ENCODE results near the gene BHLHA15. TPM values are rescaled to one million over a fixed set of nuclear protein-coding genes. Genes with fewer than 3 reads are reported as not detected.

The BHLHA15 gene
- total and polyA plus RNA-seq, 2 donors (not counting 1 experiment from before 2014, with no cell fraction given): 0.33 TPM; not detected in 1

GRCh38 chr7:98228801-98229200 is 17.6 kb downstream of the BHLHA15 start:
- no peak for DNase-seq (ENCODE audit: low read depth in 2 of 2)
- H3K27me3 ChIP-seq (ENCODE audit: control insufficient read depth, insufficient read depth, low read length): no peaks in the 10 kb centered on the region
- H3K36me3 ChIP-seq (ENCODE audit: control insufficient read depth, insufficient read depth, low read length): peaks cover 3% of the 10 kb centered on the region
- TF ChIP-seq CTCF (conservative IDR thresholded peaks at IDR 0.05 in 1 of 2, IDR thresholded peaks at IDR 0.05 in 1 of 2; ENCODE audit: low read depth in 1 of 2, low read length in 2 of 2): no peak
- TF ChIP-seq EZH2 (IDR thresholded peaks at IDR 0.05; ENCODE audit: low read length, missing control alignments): no peak
- no peaks in the 10 kb centered on the region for H3K79me2 ChIP-seq (ENCODE audit: control insufficient read depth, insufficient read depth, low read length)
- H3K9ac ChIP-seq (ENCODE audit: insufficient read depth, low read length): no peak overlapping the region
- no peaks in the 10 kb centered on the region for H4K20me1 ChIP-seq (ENCODE audit: control insufficient read depth, extremely low read depth, insufficient read depth, low read length)
- no peak overlapping the region for H3K27ac ChIP-seq (ENCODE audit: insufficient read depth, low read length)
- no peak overlapping the region for H3K4me2 ChIP-seq (ENCODE audit: extremely low read depth, insufficient read depth, low read length)
- no peaks in the 10 kb centered on the region for H3K4me1 ChIP-seq (ENCODE audit: control insufficient read depth, extremely low read depth, insufficient read depth, low read length)
- no peak overlapping the region for H3K4me3 ChIP-seq (replicated peaks in 1 of 4; ENCODE audit: control extremely low read depth in 1 of 4, insufficient read depth in 1 of 4, low read depth in 3 of 4, low read length in 4 of 4)
- no peak overlapping the region for H2AFZ ChIP-seq (ENCODE audit: low read length)
- H3K9me3 ChIP-seq (ENCODE audit: control insufficient read depth, insufficient read depth, low read depth, low read length): no peaks in the 10 kb centered on the region

- no peak overlapping the region for H2AFZ ChIP-seq (ENCODE audit: low read length)
- no peaks in the 10 kb centered on the region for H4K20me1 ChIP-seq (ENCODE audit: control insufficient read depth, extremely low read depth, insufficient read depth, low read length)
- no peaks in the 10 kb centered on the region for H3K9me3 ChIP-seq (ENCODE audit: control insufficient read depth, insufficient read depth, low read depth, low read length)
- DNase-seq (ENCODE audit: low read depth in 2 of 2): no peak
- H3K27me3 ChIP-seq (ENCODE audit: control insufficient read depth, insufficient read depth, low read length): no peaks in the 10 kb centered on the region
- no peak overlapping the region for H3K27ac ChIP-seq (ENCODE audit: insufficient read depth, low read length)
- TF ChIP-seq EZH2 (IDR thresholded peaks at IDR 0.05; ENCODE audit: low read length, missing control alignments) (no peak), CTCF (conservative IDR thresholded peaks at IDR 0.05 in 1 of 2, IDR thresholded peaks at IDR 0.05 in 1 of 2; ENCODE audit: low read depth in 1 of 2, low read length in 2 of 2) (no peak)
- peaks cover 3% of the 10 kb centered on the region for H3K36me3 ChIP-seq (ENCODE audit: control insufficient read depth, insufficient read depth, low read length)
- no peaks in the 10 kb centered on the region for H3K79me2 ChIP-seq (ENCODE audit: control insufficient read depth, insufficient read depth, low read length)
- H3K9ac ChIP-seq (ENCODE audit: insufficient read depth, low read length): no peak overlapping the region
- no peak overlapping the region for H3K4me2 ChIP-seq (ENCODE audit: extremely low read depth, insufficient read depth, low read length)
- no peak overlapping the region for H3K4me3 ChIP-seq (replicated peaks in 1 of 4; ENCODE audit: control extremely low read depth in 1 of 4, insufficient read depth in 1 of 4, low read depth in 3 of 4, low read length in 4 of 4)
- H3K4me1 ChIP-seq (ENCODE audit: control insufficient read depth, extremely low read depth, insufficient read depth, low read length): no peaks in the 10 kb centered on the region
Observed at GRCh38 chr7:98229441-98229840, 18.2 kb downstream of the BHLHA15 start.

- Histone ChIP-seq H4K20me1 (ENCODE audit: control insufficient read depth, extremely low read depth, insufficient read depth, low read length) (no peaks in the 10 kb centered on the region), H3K4me3 (replicated peaks in 1 of 4; ENCODE audit: control extremely low read depth in 1 of 4, insufficient read depth in 1 of 4, low read depth in 3 of 4, low read length in 4 of 4) (no peak overlapping the region), H2AFZ (ENCODE audit: low read length) (no peak overlapping the region), H3K79me2 (ENCODE audit: control insufficient read depth, insufficient read depth, low read length) (no peaks in the 10 kb centered on the region), H3K36me3 (ENCODE audit: control insufficient read depth, insufficient read depth, low read length) (peaks cover 3% of the 10 kb centered on the region), H3K4me1 (ENCODE audit: control insufficient read depth, extremely low read depth, insufficient read depth, low read length) (no peaks in the 10 kb centered on the region), H3K9ac (ENCODE audit: insufficient read depth, low read length) (no peak overlapping the region), H3K9me3 (ENCODE audit: control insufficient read depth, insufficient read depth, low read depth, low read length) (no peaks in the 10 kb centered on the region), H3K27me3 (ENCODE audit: control insufficient read depth, insufficient read depth, low read length) (no peaks in the 10 kb centered on the region), H3K27ac (ENCODE audit: insufficient read depth, low read length) (no peak overlapping the region), H3K4me2 (ENCODE audit: extremely low read depth, insufficient read depth, low read length) (no peak overlapping the region)
- DNase-seq (ENCODE audit: low read depth in 2 of 2): no peak
- TF ChIP-seq EZH2 (IDR thresholded peaks at IDR 0.05; ENCODE audit: low read length, missing control alignments) (no peak), CTCF (conservative IDR thresholded peaks at IDR 0.05 in 1 of 2, IDR thresholded peaks at IDR 0.05 in 1 of 2; ENCODE audit: low read depth in 1 of 2, low read length in 2 of 2) (no peak)
Observed at GRCh38 chr7:98229991-98230745, 18.9 kb downstream of the BHLHA15 start.
